Activated CD4-positive, CD25-positive, alpha-beta regulatory T cell treated with anti-CD3 and anti-CD28 coated beads, Interleukin-2, amount 50 U/mL, for 24 hours (primary cell): ENCODE results near the gene NHSL2.

Experiments
- ATAC-seq, 2 donors: fragments of 150-1000 bp; cut with Tn5 transposase; one replicate each; pipeline ENCODE4 v1.10.0; 2021; ENCODE audit warnings: mild to moderate bottlenecking in 1 of 2, moderate library complexity in 1 of 2

Gene NHSL2

GRCh38 chrX:72020788-72021187, 110.1 kb downstream of the NHSL2 start:
- no peak for ATAC-seq

- ATAC-seq: no peak
Observed at GRCh38 chrX:72021975-72022374, 111.3 kb downstream of the NHSL2 start.

- ATAC-seq: no peak
Observed at GRCh38 chrX:72023071-72023470, 112.4 kb downstream of the NHSL2 start.

- no peak for ATAC-seq
Observed at GRCh38 chrX:72025236-72025770, 114.7 kb downstream of the NHSL2 start.

- ATAC-seq: no peak
Observed at GRCh38 chrX:72026341-72027023, 115.8 kb downstream of the NHSL2 start.

GRCh38 chrX:72027024-72027913, 116.6 kb downstream of the NHSL2 start:
- ATAC-seq: no peak

GRCh38 chrX:72027914-72028307, 117.3 kb downstream of the NHSL2 start:
- no peak for ATAC-seq

GRCh38 chrX:72028701-72029470, 118.2 kb downstream of the NHSL2 start:
- no peak for ATAC-seq

- ATAC-seq: no peak
Observed at GRCh38 chrX:72029483-72030411, 119.1 kb downstream of the NHSL2 start.

GRCh38 chrX:72030431-72030830, 119.8 kb downstream of the NHSL2 start:
- ATAC-seq: no peak

GRCh38 chrX:72031118-72031517, 120.5 kb downstream of the NHSL2 start:
- no peak for ATAC-seq

GRCh38 chrX:72031634-72032033, 121.0 kb downstream of the NHSL2 start:
- no peak for ATAC-seq

- no peak for ATAC-seq
Observed at GRCh38 chrX:72037601-72038000, 127.0 kb downstream of the NHSL2 start.

GRCh38 chrX:72038016-72038415, 127.4 kb downstream of the NHSL2 start:
- ATAC-seq: no peak

GRCh38 chrX:72038868-72039267, 128.2 kb downstream of the NHSL2 start:
- ATAC-seq: no peak

GRCh38 chrX:72040506-72040905, 129.9 kb downstream of the NHSL2 start:
- no peak for ATAC-seq

GRCh38 chrX:72041176-72041575, 130.5 kb downstream of the NHSL2 start:
- ATAC-seq: no peak

GRCh38 chrX:72041871-72042851, 131.5 kb downstream of the NHSL2 start:
- ATAC-seq: no peak

GRCh38 chrX:72042852-72043248, 132.2 kb downstream of the NHSL2 start:
- ATAC-seq: no peak

- no peak for ATAC-seq
Observed at GRCh38 chrX:72043636-72044035, 133.0 kb downstream of the NHSL2 start.

- no peak for ATAC-seq
Observed at GRCh38 chrX:72045141-72045540, 134.5 kb downstream of the NHSL2 start.
